Neural progenitor cell (in vitro differentiated cells): ENCODE data around the gene TTC38. TPM values are rescaled to one million over a fixed set of nuclear protein-coding genes. Genes with fewer than 3 reads are reported as not detected.

Experiments
- DNase-seq: peaks from one replicate; pipeline ENCODE4 v3.0.0-alpha.2; 2016; ENCODE audit warnings: low spot score
- H2AFZ ChIP-seq: fragments of 200-600 bp; sonication (generic); replicated peaks from 2 replicates; pipeline ENCODE4 v1.6.1; 2016; ENCODE audit warnings: antibody characterized with exemption
- H3F3A ChIP-seq: fragments of 200-600 bp; sonication (generic); 2 replicates; pipeline ENCODE4 v1.6.1; 2016; ENCODE audit warnings: antibody characterized with exemption, low read depth
- H3K27ac ChIP-seq: fragments of 200-600 bp; sonication (generic); 2 replicates; pipeline ENCODE4 v1.5.1; 2016; ENCODE audit warnings: mild to moderate bottlenecking
- H3K27me3 ChIP-seq: fragments of 200-600 bp; sonication (generic); 2 replicates; pipeline ENCODE4 v1.6.1; 2016; ENCODE audit warnings: mild to moderate bottlenecking, moderate library complexity
- H3K36me3 ChIP-seq: fragments of 200-600 bp; sonication (generic); 2 replicates; pipeline ENCODE4 v1.5.1; 2016
- H3K4me1 ChIP-seq: fragments of 200-600 bp; sonication (generic); 2 replicates; pipeline ENCODE4 v1.6.1; 2016; ENCODE audit warnings: mixed run types
- H3K4me2 ChIP-seq: fragments of 200-600 bp; sonication (generic); 2 replicates; pipeline ENCODE4 v1.6.1; 2016
- H3K4me3 ChIP-seq: fragments of 200-600 bp; sonication (generic); 2 replicates; pipeline ENCODE4 v1.5.1; 2016
- H3K79me2 ChIP-seq: fragments of 200-600 bp; sonication (generic); 2 replicates; pipeline ENCODE4 v1.6.1; 2016; ENCODE audit warnings: low read depth
- H3K9ac ChIP-seq: fragments of 200-600 bp; sonication (generic); 2 replicates; pipeline ENCODE4 v1.6.1; 2016
- H3K9me3 ChIP-seq: fragments of 200-600 bp; sonication (generic); 2 replicates; pipeline ENCODE4 v1.5.1; 2016; ENCODE audit warnings: low read depth
- H4K20me1 ChIP-seq: fragments of 200-600 bp; sonication (generic); 2 replicates; pipeline ENCODE4 v1.6.1; 2016; ENCODE audit warnings: low read depth
- H3K27ac Mint-ChIP-seq: 3 replicates; pipeline ENCODE4 v1.8.0; 2021; ENCODE audit warnings: mixed read lengths
- H3K27me3 Mint-ChIP-seq: 2 replicates; pipeline ENCODE4 v1.8.0; 2022; ENCODE audit warnings: low read depth, mild to moderate bottlenecking, inconsistent platforms, moderate library complexity, mixed read lengths; ENCODE audit not compliant: insufficient read depth
- H3K36me3 Mint-ChIP-seq: 3 replicates; pipeline ENCODE4 v1.8.0; 2021; ENCODE audit warnings: mixed read lengths
- H3K4me1 Mint-ChIP-seq: 3 replicates; pipeline ENCODE4 v1.8.0; 2021; ENCODE audit warnings: mixed read lengths
- H3K4me3 Mint-ChIP-seq: 3 replicates; pipeline ENCODE4 v1.8.0; 2021; ENCODE audit warnings: mild to moderate bottlenecking, moderate library complexity, mixed read lengths
- H3K9me3 Mint-ChIP-seq: 3 replicates; pipeline ENCODE4 v1.8.0; 2020; ENCODE audit warnings: mixed read lengths
- EZH2 ChIP-seq: fragments of 200-600 bp; sonication (generic); IDR thresholded peaks from 2 replicates; pipeline ENCODE4 v1.6.1; 2017; ENCODE audit warnings: antibody characterized with exemption, mild to moderate bottlenecking, moderate library complexity
- EZH2phosphoT487 ChIP-seq: fragments of 200-600 bp; sonication (generic); IDR thresholded peaks from 2 replicates; pipeline ENCODE4 v1.6.1; 2017; ENCODE audit warnings: antibody characterized with exemption
- total RNA-seq: library from RNA; depleted of rRNA; stranded (reverse); fragments of >200 nt; gene quantifications from 2 replicates; pipeline ENCODE4 v1.2.3, GENCODE V29; 2015; ENCODE audit warnings: low replicate concordance
- TF ChIP-seq, protein P1 (sequence below): fragments of 200-600 bp; sonication (generic); IDR thresholded peaks from 2 replicates; pipeline ENCODE4 v1.5.1; 2017; ENCODE audit warnings: antibody characterized with exemption, mild to moderate bottlenecking

Gene TTC38
- total RNA-seq, 1 donor from 2014 or later: 41.0 TPM

DNA sequence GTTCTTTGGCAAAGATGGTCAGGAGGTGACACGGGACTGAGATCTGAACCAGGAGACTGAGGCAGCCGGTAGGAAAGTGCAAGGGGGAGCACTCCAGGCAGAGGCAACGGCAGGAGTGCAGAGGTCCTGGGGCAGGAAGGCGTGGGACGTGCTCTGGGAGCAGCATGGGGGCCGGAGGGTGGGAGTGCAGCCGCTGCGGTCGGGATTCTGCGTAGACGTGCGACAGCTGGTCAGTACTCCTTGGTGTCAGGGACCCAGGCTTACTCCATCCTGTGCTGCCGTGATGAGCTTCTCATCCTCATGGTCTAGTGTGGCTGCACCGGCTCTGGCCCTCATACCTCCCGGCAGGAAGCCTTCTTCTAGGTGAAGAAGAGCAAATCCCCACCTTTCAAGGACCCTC lies 50.8 kb downstream of the TTC38 start:
- H3K4me3 Mint-ChIP-seq: no peak overlapping the region
- peaks cover 30% of the 10 kb centered on the region for H3K36me3 Mint-ChIP-seq
- H3K4me1 Mint-ChIP-seq: no peaks in the 10 kb centered on the region
- no peaks in the 10 kb centered on the region for H4K20me1 ChIP-seq
- H3K4me1 ChIP-seq: no peaks in the 10 kb centered on the region
- H3K27me3 ChIP-seq: no peaks in the 10 kb centered on the region
- H3K9ac ChIP-seq: no peak overlapping the region
- H3K27ac Mint-ChIP-seq: peak overlapping the region; percentile 82
- no peaks in the 10 kb centered on the region for H3F3A ChIP-seq
- H3K27ac ChIP-seq: no peak overlapping the region
- no peak overlapping the region for H3K4me2 ChIP-seq
- H3K27me3 Mint-ChIP-seq: peaks cover 2% of the 10 kb centered on the region
- no peaks in the 10 kb centered on the region for H3K79me2 ChIP-seq
- no peak for DNase-seq
- TF ChIP-seq, protein P1, sequence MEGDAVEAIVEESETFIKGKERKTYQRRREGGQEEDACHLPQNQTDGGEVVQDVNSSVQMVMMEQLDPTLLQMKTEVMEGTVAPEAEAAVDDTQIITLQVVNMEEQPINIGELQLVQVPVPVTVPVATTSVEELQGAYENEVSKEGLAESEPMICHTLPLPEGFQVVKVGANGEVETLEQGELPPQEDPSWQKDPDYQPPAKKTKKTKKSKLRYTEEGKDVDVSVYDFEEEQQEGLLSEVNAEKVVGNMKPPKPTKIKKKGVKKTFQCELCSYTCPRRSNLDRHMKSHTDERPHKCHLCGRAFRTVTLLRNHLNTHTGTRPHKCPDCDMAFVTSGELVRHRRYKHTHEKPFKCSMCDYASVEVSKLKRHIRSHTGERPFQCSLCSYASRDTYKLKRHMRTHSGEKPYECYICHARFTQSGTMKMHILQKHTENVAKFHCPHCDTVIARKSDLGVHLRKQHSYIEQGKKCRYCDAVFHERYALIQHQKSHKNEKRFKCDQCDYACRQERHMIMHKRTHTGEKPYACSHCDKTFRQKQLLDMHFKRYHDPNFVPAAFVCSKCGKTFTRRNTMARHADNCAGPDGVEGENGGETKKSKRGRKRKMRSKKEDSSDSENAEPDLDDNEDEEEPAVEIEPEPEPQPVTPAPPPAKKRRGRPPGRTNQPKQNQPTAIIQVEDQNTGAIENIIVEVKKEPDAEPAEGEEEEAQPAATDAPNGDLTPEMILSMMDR: no peak
- TF ChIP-seq EZH2 (no peak), EZH2phosphoT487 (no peak)
- no peak overlapping the region for H3K4me3 ChIP-seq
- H3K9me3 Mint-ChIP-seq: peaks cover 1% of the 10 kb centered on the region
- H2AFZ ChIP-seq: no peak overlapping the region
- no peaks in the 10 kb centered on the region for H3K36me3 ChIP-seq
- H3K9me3 ChIP-seq: no peaks in the 10 kb centered on the region

DNA sequence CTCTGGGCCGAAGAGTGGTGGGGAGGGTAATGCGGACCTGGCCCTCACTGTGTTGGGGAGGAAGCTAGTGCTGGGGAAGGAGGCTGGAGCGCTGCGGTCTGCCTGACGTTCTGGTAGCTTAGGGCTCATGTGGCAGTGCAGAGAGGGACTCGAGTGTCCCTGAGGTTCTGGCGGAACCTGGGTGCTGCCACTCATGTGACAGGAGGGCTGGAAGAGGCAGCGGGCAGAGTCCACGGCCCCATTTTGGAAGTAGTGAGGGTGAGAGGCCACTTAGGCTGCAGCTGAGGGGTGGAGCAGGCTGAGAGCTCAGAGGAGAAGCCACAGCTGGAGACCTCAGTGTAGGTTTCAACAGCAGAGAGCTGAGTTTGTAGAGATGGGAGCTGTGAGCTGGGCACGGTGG lies 51.5 kb downstream of the TTC38 start:
- TF ChIP-seq EZH2 (no peak), EZH2phosphoT487 (no peak)
- TF ChIP-seq, protein P1: no peak
- Mint-ChIP-seq H3K4me3 (no peak overlapping the region), H3K27me3 (peaks cover 2% of the 10 kb centered on the region), H3K9me3 (peaks cover 1% of the 10 kb centered on the region), H3K36me3 (peaks cover 34% of the 10 kb centered on the region), H3K4me1 (no peaks in the 10 kb centered on the region), H3K27ac (peak overlapping the region; percentile 19)
- Histone ChIP-seq H4K20me1 (no peaks in the 10 kb centered on the region), H3K9ac (no peak overlapping the region), H2AFZ (no peak overlapping the region), H3F3A (no peaks in the 10 kb centered on the region), H3K36me3 (no peaks in the 10 kb centered on the region), H3K79me2 (no peaks in the 10 kb centered on the region), H3K27ac (no peak overlapping the region), H3K4me1 (no peaks in the 10 kb centered on the region), H3K4me3 (no peak overlapping the region), H3K4me2 (no peak overlapping the region), H3K9me3 (no peaks in the 10 kb centered on the region), H3K27me3 (no peaks in the 10 kb centered on the region)
- DNase-seq: no peak

DNA sequence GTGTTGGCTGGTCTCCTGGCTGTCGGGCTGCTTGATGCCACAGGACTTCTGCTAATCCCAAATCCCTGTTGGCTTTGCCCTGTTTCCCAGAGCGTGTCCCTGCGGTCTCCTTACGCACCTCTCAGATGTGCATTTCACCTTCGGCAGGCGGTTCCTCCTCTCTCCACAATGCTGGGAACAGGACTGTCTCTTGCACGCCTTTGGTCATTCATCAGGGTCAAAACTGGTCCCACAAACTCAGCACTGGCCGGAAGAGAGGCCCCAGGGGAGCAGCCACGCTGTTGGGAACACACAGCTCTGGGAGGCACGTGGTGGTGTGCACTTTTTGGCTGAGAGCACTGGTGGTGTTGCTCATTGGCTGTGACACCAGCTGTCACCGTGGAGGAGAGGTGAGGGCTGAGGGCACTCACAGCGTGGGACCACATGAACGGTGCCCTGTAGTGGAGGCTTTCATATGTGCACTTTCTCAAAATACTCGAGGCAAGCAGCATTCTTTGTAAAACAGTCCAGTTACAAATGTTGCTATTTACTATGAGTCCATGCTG lies 52.4 kb downstream of the TTC38 start:
- H3K9me3 ChIP-seq: no peaks in the 10 kb centered on the region
- H3K4me1 ChIP-seq: no peaks in the 10 kb centered on the region
- peaks cover 1% of the 10 kb centered on the region for H3K9me3 Mint-ChIP-seq
- H3K27ac ChIP-seq: no peak overlapping the region
- no peaks in the 10 kb centered on the region for H3F3A ChIP-seq
- no peak overlapping the region for H3K27ac Mint-ChIP-seq
- peaks cover 34% of the 10 kb centered on the region for H3K36me3 Mint-ChIP-seq
- H3K27me3 Mint-ChIP-seq: peaks cover 2% of the 10 kb centered on the region
- H3K79me2 ChIP-seq: no peaks in the 10 kb centered on the region
- no peaks in the 10 kb centered on the region for H4K20me1 ChIP-seq
- no peaks in the 10 kb centered on the region for H3K4me1 Mint-ChIP-seq
- H3K9ac ChIP-seq: no peak overlapping the region
- H3K27me3 ChIP-seq: no peaks in the 10 kb centered on the region
- H3K4me3 ChIP-seq: no peak overlapping the region
- DNase-seq: no peak
- no peak overlapping the region for H2AFZ ChIP-seq
- no peak overlapping the region for H3K4me2 ChIP-seq
- TF ChIP-seq EZH2phosphoT487 (no peak), EZH2 (no peak)
- TF ChIP-seq, protein P1: no peak
- no peak overlapping the region for H3K4me3 Mint-ChIP-seq
- H3K36me3 ChIP-seq: no peaks in the 10 kb centered on the region
